Naive thymus-derived CD4-positive, alpha-beta T cell (primary cell): ENCODE measurements around the gene TAS1R2. TPM values are rescaled to one million over a fixed set of nuclear protein-coding genes. Genes with fewer than 3 reads are reported as not detected.

Experiments
- ATAC-seq: fragments of 150-1000 bp; cut with Tn5 transposase; 2 replicates; pipeline ENCODE4 v1.10.0; 2021; ENCODE audit warnings: mild to moderate bottlenecking, moderate library complexity
- CTCF ChIA-PET: fragments of 350-600 bp; sonication (Branson Sonifier 250); formaldehyde crosslinking; loops from one replicate; lab custom pipeline; 2021; ENCODE audit warnings: antibody characterized with exemption; lab: Charles Lee
- POLR2A ChIA-PET: fragments of 350-600 bp; sonication (Branson Sonifier 250); formaldehyde crosslinking; loops from one replicate; lab custom pipeline; 2021; ENCODE audit warnings: antibody characterized with exemption, inconsistent platforms; lab: Charles Lee
- DNase-seq, 9 donors: peaks; one replicate each; pipeline versions ENCODE4 v3.0.0 to v3.0.0-alpha.2; 2020 to 2022; ENCODE audit warnings: mixed read lengths in 1 of 9
- H3K27ac ChIP-seq: one replicate; pipeline ENCODE4 v1.7.0; 2013; ENCODE audit warnings: mild to moderate bottlenecking, low read depth, low read length, moderate library complexity
- H3K27me3 ChIP-seq, 2 donors: one replicate each; pipeline ENCODE4 v1.7.0; 2013; ENCODE audit warnings: low read length in 2 of 2, mild to moderate bottlenecking in 2 of 2, moderate library complexity in 2 of 2; ENCODE audit not compliant: control insufficient read depth in 2 of 2, insufficient read depth in 2 of 2
- H3K36me3 ChIP-seq, 3 experiments: 1 replicate in 2 of 3; 2 replicates in 1 of 3; pipeline ENCODE4 v1.7.0; 2013; ENCODE audit warnings: low read length in 3 of 3, mild to moderate bottlenecking in 3 of 3, moderate library complexity in 1 of 3; ENCODE audit not compliant: insufficient read depth in 3 of 3, control insufficient read depth in 2 of 3
- H3K4me1 ChIP-seq, 2 donors: one replicate each; pipeline ENCODE4 v1.7.0; 2013; ENCODE audit warnings: low read length in 2 of 2, mild to moderate bottlenecking in 2 of 2, moderate library complexity in 1 of 2; ENCODE audit not compliant: control insufficient read depth in 2 of 2, insufficient read depth in 2 of 2
- H3K4me3 ChIP-seq: 2 replicates; pipeline ENCODE4 v1.7.0; 2013; ENCODE audit warnings: mild to moderate bottlenecking, low read length
- H3K9me3 ChIP-seq, 3 experiments: 1 replicate in 2 of 3; 2 replicates in 1 of 3; pipeline ENCODE4 v1.7.0; 2013; ENCODE audit warnings: low read length in 3 of 3; ENCODE audit not compliant: control insufficient read depth in 2 of 3
- H3K27ac Mint-ChIP-seq, 9 donors: one replicate each; pipeline ENCODE4 v1.8.0; 2020 to 2022; ENCODE audit warnings: mixed read lengths in 9 of 9, mild to moderate bottlenecking in 8 of 9, moderate library complexity in 5 of 9, inconsistent platforms in 2 of 9
- H3K27me3 Mint-ChIP-seq, 5 donors: one replicate each; pipeline ENCODE4 v1.8.0; 2021 to 2022; ENCODE audit warnings: mixed read lengths in 5 of 5, mild to moderate bottlenecking in 1 of 5
- H3K36me3 Mint-ChIP-seq, 5 donors: one replicate each; pipeline ENCODE4 v1.8.0; 2020 to 2022; ENCODE audit warnings: mixed read lengths in 5 of 5, mild to moderate bottlenecking in 3 of 5, inconsistent platforms in 1 of 5
- H3K4me1 Mint-ChIP-seq, 7 donors: one replicate each; pipeline ENCODE4 v1.8.0; 2020 to 2022; ENCODE audit warnings: mixed read lengths in 7 of 7, mild to moderate bottlenecking in 3 of 7, inconsistent platforms in 1 of 7
- H3K4me3 Mint-ChIP-seq, 10 donors: one replicate each; pipeline ENCODE4 v1.8.0; 2020 to 2022; ENCODE audit warnings: mild to moderate bottlenecking in 10 of 10, mixed read lengths in 10 of 10, moderate library complexity in 6 of 10, inconsistent platforms in 2 of 10
- H3K9me3 Mint-ChIP-seq, 11 donors: one replicate each; pipeline ENCODE4 v1.8.0; 2020 to 2022; ENCODE audit warnings: mixed read lengths in 11 of 11, mild to moderate bottlenecking in 4 of 11, inconsistent platforms in 1 of 11, moderate library complexity in 1 of 11
- intact Hi-C, 2 donors: fragments of 100-400 bp; cut with micrococcal nuclease; formaldehyde crosslinking; loops; one replicate each; pipeline ENCODE4 v1.15.1; 2023
- polyA plus RNA-seq, 2 donors: library from polyadenylated mRNA; unstranded; fragments of 300-500 nt; fragmentation: Illumina TruSeq; gene quantifications; one replicate each; pipeline ENCODE4 v1.2.3, GENCODE V29; 2021
- total RNA-seq, 6 experiments: library from RNA in 5 of 6; stranded (reverse) in 5 of 6; gene quantifications; 1 replicate in 5 of 6; 2 replicates in 1 of 6; pipeline ENCODE4 v1.2.3 and lab custom pipeline; 2021 to 2026

The TAS1R2 gene
- total and polyA plus RNA-seq, 7 experiments from 2014 or later: not detected

- DNase-seq (no peak), ATAC-seq (no peak)
- H3K36me3 ChIP-seq: no peaks in the 10 kb centered on the region
- no peak overlapping the region for H3K27ac Mint-ChIP-seq
- no peaks in the 10 kb centered on the region for H3K36me3 Mint-ChIP-seq
- no peak overlapping the region for H3K4me3 Mint-ChIP-seq
- H3K27me3 Mint-ChIP-seq: peaks cover 6 to 13% (median 7%) of the 10 kb centered on the region in 5 donors
- no peaks in the 10 kb centered on the region for H3K27me3 ChIP-seq
- H3K27ac ChIP-seq: no peak overlapping the region
- H3K4me3 ChIP-seq: no peak overlapping the region
- no peaks in the 10 kb centered on the region for H3K4me1 ChIP-seq
- peaks cover 0 to 1% (median 0%) of the 10 kb centered on the region in 11 donors for H3K9me3 Mint-ChIP-seq
- H3K9me3 ChIP-seq: no peaks in the 10 kb centered on the region
- ChIA-PET CTCF (no interaction called here), POLR2A (no interaction called here)
- H3K4me1 Mint-ChIP-seq: no peaks in the 10 kb centered on the region
- intact Hi-C loops: no loop called here
Measured at GRCh38 chr1:18868354-18868753, 8.9 kb upstream of the TAS1R2 start.

DNA sequence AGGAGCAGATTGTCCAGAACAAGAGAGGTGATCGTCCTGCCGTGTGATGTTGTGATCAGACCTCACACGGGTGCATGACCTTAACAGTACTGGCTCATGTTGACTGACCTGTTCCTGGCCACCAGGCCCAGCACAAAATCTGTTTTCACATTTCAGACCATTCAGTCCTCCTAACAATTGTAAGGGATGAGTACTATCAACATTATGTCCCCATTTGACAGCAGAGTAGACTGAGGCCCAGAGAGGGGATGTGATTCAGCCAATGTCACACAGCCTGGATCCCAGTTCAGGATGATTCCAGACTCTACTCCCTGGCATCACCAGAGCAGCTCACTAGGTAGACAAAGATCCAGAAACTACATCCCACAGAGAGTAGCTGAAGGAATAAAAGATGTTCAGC, 7.4 kb upstream of the TAS1R2 start:
- intact Hi-C loops: no loop called here
- DNase-seq (no peak), ATAC-seq (no peak)
- Histone ChIP-seq H3K4me3 (no peak overlapping the region), H3K9me3 (no peaks in the 10 kb centered on the region), H3K27ac (no peak overlapping the region), H3K4me1 (no peaks in the 10 kb centered on the region), H3K36me3 (no peaks in the 10 kb centered on the region), H3K27me3 (no peaks in the 10 kb centered on the region)
- Mint-ChIP-seq H3K4me3 (no peak overlapping the region), H3K9me3 (no peaks in the 10 kb centered on the region), H3K36me3 (no peaks in the 10 kb centered on the region), H3K27ac (no peak overlapping the region), H3K27me3 (peaks cover 6 to 13% (median 7%) of the 10 kb centered on the region in 5 donors), H3K4me1 (no peaks in the 10 kb centered on the region)
- CTCF ChIA-PET: no interaction called here
- POLR2A ChIA-PET: no interaction called here

GRCh38 chr1:18866314-18866713, 6.9 kb upstream of the TAS1R2 start:
- no peaks in the 10 kb centered on the region for H3K36me3 Mint-ChIP-seq
- H3K27me3 ChIP-seq: no peaks in the 10 kb centered on the region
- CTCF ChIA-PET: no interaction called here
- H3K4me1 Mint-ChIP-seq: no peaks in the 10 kb centered on the region
- no peaks in the 10 kb centered on the region for H3K36me3 ChIP-seq
- H3K27ac ChIP-seq: no peak overlapping the region
- peaks cover 6 to 13% (median 7%) of the 10 kb centered on the region in 5 donors for H3K27me3 Mint-ChIP-seq
- H3K4me1 ChIP-seq: no peaks in the 10 kb centered on the region
- no peaks in the 10 kb centered on the region for H3K9me3 Mint-ChIP-seq
- ATAC-seq (no peak), DNase-seq (no peak)
- POLR2A ChIA-PET: no interaction called here
- intact Hi-C loops: no loop called here
- H3K9me3 ChIP-seq: no peaks in the 10 kb centered on the region
- no peak overlapping the region for H3K4me3 ChIP-seq
- H3K27ac Mint-ChIP-seq: no peak overlapping the region
- no peak overlapping the region for H3K4me3 Mint-ChIP-seq

DNA sequence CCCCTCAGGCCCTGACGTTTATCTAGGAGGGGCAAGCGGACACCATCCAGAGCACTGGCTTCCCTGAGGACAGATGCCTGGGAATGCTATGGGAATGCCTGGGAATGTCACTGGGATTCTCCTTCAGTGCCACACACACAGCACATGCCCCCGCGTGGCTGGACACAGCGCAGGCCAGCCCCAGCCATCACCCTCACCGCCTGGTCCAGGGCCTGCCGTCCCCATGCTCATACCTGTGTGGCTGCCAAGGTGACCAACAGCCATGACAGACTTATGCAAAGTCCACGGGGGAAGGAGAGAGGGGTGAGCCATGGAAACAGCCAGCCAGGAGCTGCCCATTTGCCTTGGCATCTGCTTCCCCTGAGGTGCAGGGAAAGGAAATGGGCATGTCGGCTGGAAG, 5.7 kb upstream of the TAS1R2 start:
- ATAC-seq (no peak), DNase-seq (no peak)
- H3K4me3 ChIP-seq: no peak overlapping the region
- Mint-ChIP-seq H3K27ac (no peak overlapping the region), H3K4me1 (no peaks in the 10 kb centered on the region), H3K4me3 (no peak overlapping the region), H3K27me3 (peaks cover 6 to 13% (median 7%) of the 10 kb centered on the region in 5 donors), H3K9me3 (no peaks in the 10 kb centered on the region), H3K36me3 (no peaks in the 10 kb centered on the region)
- no peak overlapping the region for H3K27ac ChIP-seq
- intact Hi-C loops: no loop called here
- H3K9me3 ChIP-seq: no peaks in the 10 kb centered on the region
- H3K36me3 ChIP-seq: no peaks in the 10 kb centered on the region
- no peaks in the 10 kb centered on the region for H3K4me1 ChIP-seq
- no peaks in the 10 kb centered on the region for H3K27me3 ChIP-seq
- ChIA-PET POLR2A (no interaction called here), CTCF (no interaction called here)

DNA sequence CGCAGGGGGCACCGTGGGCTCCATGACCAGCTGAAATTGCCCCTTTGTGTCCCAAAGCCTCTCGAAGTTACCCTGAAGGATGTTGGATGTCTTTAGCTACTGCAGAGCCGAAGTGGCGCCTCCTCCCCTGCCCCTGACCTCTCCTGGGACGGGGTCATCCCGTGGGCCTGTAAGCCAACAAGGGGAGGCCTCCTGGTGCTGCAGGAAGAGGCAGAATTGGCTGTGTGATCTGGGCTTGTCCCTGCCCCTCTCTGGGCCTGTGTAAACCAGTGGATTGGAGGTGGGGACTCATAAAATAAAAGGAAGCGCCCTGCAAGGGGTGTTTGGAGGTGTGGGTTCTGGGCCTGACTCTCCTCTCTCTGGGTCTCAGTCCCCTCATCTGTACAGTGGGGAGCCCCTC, 2.1 kb upstream of the TAS1R2 start:
- CTCF ChIA-PET: interaction anchor here (0.6 kb wide), 1 partner anchor 41 kb away, joined by 3 read pairs; the partner anchor contains the start of gene ALDH4A1

DNA sequence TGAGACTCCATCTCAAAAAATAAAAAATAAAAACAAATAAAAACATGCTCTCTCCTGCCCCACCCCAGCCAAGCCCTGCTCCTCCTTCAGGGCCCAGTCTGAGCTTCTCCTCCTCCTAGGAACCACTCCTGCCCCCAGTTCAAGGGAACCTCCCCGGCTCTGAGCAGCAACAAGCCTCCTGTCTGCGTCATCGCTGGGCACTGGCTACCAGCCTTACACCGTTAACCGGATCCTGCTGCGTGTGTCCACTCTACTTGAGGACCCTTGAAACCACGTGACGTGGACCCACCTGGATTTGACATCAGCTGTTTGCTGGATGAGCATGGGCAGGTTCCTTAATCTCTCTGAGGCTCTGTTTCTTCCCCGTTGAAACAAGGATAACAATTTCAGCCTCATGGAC, 1.6 kb upstream of the TAS1R2 start:
- Mint-ChIP-seq H3K4me1 (no peaks in the 10 kb centered on the region), H3K27ac (no peak overlapping the region), H3K4me3 (no peak overlapping the region), H3K36me3 (no peaks in the 10 kb centered on the region), H3K27me3 (peaks cover 0 to 6% (median 3%) of the 10 kb centered on the region in 5 donors), H3K9me3 (no peaks in the 10 kb centered on the region)
- ChIA-PET CTCF (interaction anchor here (0.6 kb wide), 1 partner anchor 42 kb away, joined by 3 read pairs; the partner anchor contains the start of gene ALDH4A1), POLR2A (no interaction called here)
- no peak for ATAC-seq
- H3K27me3 ChIP-seq: no peaks in the 10 kb centered on the region
- no peaks in the 10 kb centered on the region for H3K36me3 ChIP-seq
- no peak overlapping the region for H3K27ac ChIP-seq
- no peaks in the 10 kb centered on the region for H3K4me1 ChIP-seq
- no peaks in the 10 kb centered on the region for H3K9me3 ChIP-seq
- no peak overlapping the region for H3K4me3 ChIP-seq
- DNase-seq: no peak
- intact Hi-C loops: no loop called here

More for the DNA sequence above, 2.1 kb upstream of the TAS1R2 start:
- H3K4me1 ChIP-seq: no peaks in the 10 kb centered on the region
- ATAC-seq (no peak), DNase-seq (no peak)
- Mint-ChIP-seq H3K36me3 (no peaks in the 10 kb centered on the region), H3K27ac (no peak overlapping the region), H3K4me1 (no peaks in the 10 kb centered on the region), H3K27me3 (peaks cover under 1 to 7% (median 3%) of the 10 kb centered on the region in 5 donors), H3K9me3 (no peaks in the 10 kb centered on the region), H3K4me3 (no peak overlapping the region)
- H3K27me3 ChIP-seq: no peaks in the 10 kb centered on the region
- H3K36me3 ChIP-seq: no peaks in the 10 kb centered on the region
- no peak overlapping the region for H3K4me3 ChIP-seq
- no peaks in the 10 kb centered on the region for H3K9me3 ChIP-seq
- POLR2A ChIA-PET: no interaction called here
- H3K27ac ChIP-seq: no peak overlapping the region
- intact Hi-C loops: no loop called here

- peaks cover 0 to 10% (median 8%) of the 10 kb centered on the region in 5 donors for H3K27me3 Mint-ChIP-seq
- intact Hi-C loops: no loop called here
Measured at GRCh38 chr1:18858070-18858688, 1.3 kb downstream of the TAS1R2 start.

More at GRCh38 chr1:18858070-18858688, 1.3 kb downstream of the TAS1R2 start:
- Mint-ChIP-seq H3K4me1 (no peaks in the 10 kb centered on the region), H3K4me3 (no peak overlapping the region), H3K9me3 (no peaks in the 10 kb centered on the region), H3K36me3 (no peaks in the 10 kb centered on the region), H3K27ac (no peak overlapping the region)
- no peaks in the 10 kb centered on the region for H3K9me3 ChIP-seq
- no peak overlapping the region for H3K4me3 ChIP-seq
- DNase-seq (no peak), ATAC-seq (no peak)
- H3K4me1 ChIP-seq: no peaks in the 10 kb centered on the region
- ChIA-PET CTCF (no interaction called here), POLR2A (no interaction called here)
- H3K27me3 ChIP-seq: no peaks in the 10 kb centered on the region
- H3K36me3 ChIP-seq: no peaks in the 10 kb centered on the region
- H3K27ac ChIP-seq: no peak overlapping the region
